Activated CD4-positive, alpha-beta T cell treated with anti-CD3 and anti-CD28 coated beads, Interleukin-2, amount 50 U/mL, for 16 hours (primary cell): ENCODE measurements around the gene C4orf50.

Experiments used
- DNase-seq: peaks from one replicate; pipeline ENCODE4 v3.0.0-alpha.2; 2020

C4orf50 gene

DNA sequence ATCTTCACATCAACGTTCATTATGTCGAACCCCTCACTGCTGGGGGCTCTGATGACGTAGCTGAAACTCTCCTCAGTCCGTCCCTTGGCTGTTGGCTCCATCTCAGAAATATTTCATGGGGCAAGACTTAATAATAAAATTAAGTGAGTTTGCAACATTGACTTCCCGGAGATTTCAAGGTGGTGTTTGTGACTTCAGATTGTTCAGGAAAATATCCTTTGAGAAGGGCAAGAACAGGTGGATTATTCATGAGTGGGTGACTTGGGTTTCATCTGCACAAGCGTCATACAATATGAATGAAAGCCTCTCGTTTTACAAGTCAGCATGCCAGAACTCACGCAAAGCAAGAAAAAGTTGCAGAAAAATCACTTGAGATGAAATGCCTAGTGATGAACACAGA lies at the start of gene C4orf50:
TSS of gene C4orf50 (minus strand) at position 101 of the 400 bp plus-strand sequence.
- no peak for DNase-seq

DNA sequence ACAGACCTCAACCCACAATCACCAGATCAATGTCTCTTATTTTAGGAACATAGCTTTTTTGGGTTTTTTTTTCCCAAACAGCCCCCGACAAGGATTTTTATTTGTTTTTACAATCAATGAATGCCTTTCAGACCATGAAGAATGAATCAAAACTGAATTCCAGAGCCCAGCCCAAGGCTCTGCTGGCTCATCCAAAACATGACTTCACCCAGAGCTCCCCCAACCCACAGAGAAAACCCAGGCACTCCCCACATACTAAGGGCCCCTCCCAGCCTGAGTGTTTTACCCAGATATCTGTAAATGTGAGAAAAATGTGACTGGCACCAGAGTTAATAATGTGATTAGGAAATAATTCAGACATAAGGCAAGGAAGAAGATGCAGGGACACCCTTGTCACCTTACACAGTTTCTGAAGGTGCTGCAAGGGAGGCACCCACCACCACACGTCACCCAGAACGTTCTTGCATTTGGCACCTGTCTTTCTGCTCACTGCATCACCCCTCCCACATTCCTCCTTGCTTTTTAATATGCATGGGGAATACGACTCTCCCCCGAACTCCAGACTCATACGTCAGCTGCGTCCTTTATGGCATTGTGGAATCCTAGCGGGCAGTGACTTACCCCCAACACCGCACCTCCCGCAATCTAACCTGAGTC lies 47.8 kb upstream of the C4orf50 start:
- no peak for DNase-seq

DNA sequence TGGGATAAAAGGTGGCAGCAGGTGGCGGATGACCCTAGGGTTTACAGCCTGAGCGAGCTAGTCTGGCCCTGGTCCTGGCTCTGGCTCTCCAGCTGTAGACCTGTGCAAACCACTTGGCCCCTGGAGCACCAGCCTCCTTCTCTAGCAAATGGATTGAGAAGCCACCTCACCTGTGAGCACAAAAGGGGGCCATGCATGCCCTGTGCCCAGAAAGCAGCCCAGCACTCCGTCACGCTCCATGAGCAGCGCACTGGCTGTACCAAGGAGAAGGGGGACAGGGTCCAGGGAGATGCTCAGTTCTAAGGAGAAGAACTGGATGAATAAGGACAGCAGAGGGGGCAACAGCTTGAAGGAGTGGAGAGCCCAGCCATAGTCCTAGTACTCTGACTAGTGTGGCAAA lies 46.9 kb upstream of the C4orf50 start:
- no peak for DNase-seq

DNA sequence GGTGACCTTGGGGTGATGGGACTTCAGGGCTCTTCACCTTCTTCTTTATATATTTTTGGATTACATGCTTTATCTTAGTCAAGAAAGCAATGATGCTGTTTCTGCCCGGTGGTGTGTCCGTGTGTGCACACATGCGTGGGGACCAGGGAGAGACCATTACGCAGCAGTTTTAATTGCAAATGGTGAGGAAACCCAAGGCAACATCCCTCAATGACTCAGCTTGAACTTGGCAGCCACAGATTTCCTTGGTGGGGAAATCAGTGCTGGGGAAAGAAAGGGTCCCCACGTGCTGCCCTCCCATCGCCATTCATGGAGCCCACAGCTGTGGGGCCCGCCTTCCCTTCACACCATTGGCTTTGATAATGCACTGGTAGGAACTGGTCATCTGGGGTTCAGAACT lies 46.2 kb upstream of the C4orf50 start:
- no peak for DNase-seq

GRCh38 chr4:6063684-6064083 lies 45.5 kb upstream of the C4orf50 start:
- no peak for DNase-seq

DNA sequence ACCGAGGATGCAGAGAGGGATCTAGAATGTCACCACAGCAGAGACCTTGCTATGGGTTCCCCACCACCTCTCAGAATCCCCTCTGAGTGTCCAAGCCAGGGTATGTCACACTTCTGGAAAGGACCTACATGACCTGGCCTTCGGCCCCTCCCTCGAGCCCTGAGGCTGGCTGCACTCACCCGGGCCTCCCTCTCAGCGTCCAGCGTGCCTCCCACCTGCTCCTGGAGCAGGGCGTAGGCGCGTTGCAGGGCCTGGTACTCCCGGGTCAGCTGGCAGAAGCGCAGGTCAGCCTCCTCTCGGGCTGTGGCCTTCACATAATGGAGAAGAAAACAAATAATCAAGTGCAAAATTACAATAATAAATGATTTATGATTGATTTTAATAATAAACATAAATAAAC lies 43.9 kb upstream of the C4orf50 start:
- DNase-seq: no peak

DNA sequence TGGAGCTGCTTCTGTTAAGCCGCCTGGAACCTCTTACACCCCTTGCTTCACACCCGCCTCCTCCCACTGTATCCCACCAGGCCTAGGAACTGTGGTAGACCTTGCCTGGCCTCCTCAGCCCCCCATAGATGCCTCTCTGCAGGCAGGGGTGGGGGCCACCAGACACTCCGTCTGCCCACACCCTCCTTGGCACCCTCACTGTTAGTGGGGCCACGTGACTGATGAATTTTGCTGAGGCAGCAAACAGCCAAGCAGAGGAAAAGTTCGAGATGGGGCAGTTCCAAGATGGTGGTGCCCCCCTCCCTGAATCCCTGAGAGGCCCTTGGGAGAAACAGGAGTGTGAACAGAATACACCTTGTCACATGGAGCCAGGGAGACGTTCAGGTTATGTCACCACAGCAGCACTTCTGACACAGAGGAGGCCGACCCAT lies 41.2 kb upstream of the C4orf50 start:
- no peak for DNase-seq

DNA sequence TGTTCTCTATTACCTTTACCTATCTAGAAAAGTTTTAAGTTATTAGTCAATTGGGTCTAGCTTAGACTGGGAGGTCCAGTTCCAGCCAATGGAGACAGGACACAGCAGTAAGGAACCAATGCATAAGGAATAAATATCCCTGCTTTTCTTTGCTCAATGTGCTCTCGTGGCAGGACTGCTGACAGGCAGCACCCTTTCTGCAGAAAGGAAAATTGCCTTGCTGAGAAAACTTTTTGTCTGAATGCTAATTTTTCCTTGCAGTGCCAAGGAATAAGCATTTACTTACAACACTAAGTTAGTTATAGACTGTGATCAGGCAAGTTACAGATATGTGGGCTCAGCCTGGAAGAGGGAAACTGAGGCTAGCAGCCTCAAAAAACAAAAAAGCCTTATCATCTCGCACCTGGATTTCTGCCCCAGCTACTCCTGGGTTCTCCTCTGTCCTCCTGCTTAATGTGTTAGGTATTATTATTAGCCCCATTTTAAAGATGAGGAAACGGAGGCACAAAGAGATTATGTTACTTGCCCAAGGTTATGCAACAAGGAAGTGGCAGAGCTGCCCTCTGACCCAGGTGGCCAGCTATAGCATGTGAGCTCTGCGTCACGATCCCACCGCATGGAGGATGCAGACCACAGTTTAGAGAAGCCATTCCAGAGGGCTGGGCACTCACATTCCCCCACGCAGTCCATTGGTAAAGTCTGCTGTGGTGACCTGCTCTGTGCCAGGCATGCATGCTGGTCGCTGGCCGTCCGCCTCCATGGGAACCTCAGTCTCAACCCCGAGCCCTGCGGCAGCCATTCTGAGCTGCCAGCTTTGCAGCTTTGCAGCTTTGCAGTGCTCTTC lies 40.5 kb upstream of the C4orf50 start:
- DNase-seq: no peak

GRCh38 chr4:6056976-6057766 lies 38.9 kb upstream of the C4orf50 start:
- no peak for DNase-seq

DNA sequence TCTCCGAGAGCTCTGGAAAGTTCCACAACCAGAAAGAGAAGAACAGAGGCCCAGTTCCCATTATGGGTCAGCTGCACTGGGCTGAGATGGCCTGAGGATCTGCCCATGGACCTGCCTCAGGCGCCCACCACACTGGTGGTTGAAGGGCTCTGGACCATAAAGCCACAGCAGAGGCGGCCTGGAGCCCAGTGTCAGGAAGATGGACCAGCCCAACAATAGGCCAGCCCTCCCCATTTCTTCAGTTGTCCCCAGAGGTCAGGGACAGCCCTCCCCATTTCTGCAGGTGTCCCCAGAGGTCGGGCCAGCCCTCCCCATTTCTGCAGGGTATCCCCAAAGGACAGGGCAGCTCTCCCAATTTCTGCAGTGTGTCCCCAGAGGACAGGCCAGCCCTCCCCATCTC lies 37.2 kb upstream of the C4orf50 start:
- DNase-seq: no peak

- no peak for DNase-seq
Observed at GRCh38 chr4:6055030-6055429, 36.8 kb upstream of the C4orf50 start.

DNA sequence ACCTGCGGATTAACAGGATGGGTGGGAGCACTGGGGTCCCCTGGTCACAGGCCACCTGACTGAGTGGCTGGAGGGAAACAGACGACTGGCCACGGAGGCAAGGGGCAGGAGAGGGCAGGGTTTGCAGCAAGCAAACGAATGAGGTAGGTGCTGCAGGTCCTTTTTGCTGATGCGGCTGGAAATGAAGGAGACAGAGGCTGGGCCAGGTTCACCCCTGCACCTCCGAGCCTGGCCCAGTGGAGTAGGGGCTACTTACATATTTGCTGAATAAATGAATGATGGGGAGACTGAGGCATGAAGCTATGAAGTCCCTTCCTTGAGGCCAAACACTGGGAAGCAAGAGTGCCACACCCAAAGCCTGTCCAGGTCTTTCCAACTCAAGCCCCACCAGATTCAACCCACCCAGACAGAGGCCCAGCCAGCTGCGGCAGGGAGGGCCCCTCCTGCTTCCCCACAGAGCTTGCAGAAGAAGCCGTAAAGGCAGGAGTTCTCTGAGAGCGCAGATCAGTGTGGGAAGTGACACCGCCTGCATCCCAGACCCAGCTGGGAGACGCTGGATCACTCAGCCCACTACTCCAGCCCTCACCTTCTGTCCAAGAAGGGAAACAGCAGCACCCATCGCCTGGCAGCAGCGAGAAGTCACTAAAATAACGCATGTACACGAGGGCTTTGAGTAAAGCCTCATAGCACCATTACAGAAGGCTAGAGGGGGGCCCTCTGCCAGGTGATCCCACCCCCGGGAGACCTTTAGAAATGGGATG lies 36.1 kb upstream of the C4orf50 start:
- no peak for DNase-seq

GRCh38 chr4:6052679-6053078 lies 34.4 kb upstream of the C4orf50 start:
- DNase-seq: no peak

DNA sequence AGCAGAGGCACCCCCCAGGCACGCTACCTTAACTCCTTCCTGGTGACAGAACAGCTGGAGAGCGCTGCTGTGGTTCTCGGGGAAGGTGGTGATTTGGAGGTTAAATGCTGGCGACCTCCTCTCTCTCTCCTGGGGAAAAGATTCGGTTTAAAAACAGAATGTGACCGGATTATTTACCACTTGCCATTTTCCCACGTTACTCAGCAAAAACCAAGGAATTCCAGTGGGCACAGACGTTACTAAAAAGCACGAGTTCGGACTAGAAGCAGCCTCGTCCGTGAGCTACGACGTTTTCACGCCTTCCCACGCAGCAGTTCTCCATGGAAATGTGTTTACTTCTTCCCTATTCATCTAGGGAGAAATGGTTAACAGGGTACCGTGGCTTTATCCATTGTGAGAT lies 32.3 kb upstream of the C4orf50 start:
- DNase-seq: no peak

- DNase-seq: no peak
Observed at GRCh38 chr4:6049985-6050384, 31.8 kb upstream of the C4orf50 start.

DNA sequence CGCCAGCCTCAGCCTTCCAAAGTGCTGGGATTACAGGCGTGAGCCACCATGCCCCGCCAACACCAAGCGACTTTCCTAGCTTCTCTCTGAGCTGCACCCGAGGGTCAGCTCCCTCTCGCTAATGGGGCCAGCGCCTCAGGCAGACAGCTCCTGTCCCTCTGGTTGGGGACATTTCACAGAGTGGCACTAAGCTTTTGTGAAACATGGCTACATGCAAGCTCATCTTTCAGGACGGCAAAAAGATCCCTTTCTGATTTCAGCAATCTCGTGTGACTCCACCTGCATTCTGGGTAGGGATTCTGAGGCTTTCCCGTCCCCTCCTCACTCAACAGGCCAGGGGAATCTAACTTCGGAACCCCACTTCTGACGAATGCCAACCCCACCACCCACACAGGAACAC lies 31.0 kb upstream of the C4orf50 start:
- DNase-seq: no peak

DNA sequence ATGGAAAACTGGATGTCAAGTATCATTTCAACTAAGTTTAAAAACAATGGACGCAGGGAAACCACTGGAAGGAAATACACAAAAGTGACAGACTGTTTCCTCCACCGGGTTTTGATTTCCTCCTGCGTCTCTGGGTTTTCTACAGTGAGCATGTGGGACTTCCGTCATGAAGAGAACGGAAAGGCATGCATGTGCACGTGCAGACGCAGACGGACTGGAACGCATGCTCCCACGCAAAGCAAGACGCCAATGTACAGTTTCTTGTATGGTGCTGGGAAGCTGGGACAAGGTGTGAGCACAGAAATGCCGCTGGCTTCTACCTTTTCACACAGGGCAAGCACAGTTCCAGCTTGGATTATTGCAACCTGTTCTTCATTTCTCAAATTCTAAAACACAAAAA lies 30.3 kb upstream of the C4orf50 start:
- DNase-seq: no peak

DNA sequence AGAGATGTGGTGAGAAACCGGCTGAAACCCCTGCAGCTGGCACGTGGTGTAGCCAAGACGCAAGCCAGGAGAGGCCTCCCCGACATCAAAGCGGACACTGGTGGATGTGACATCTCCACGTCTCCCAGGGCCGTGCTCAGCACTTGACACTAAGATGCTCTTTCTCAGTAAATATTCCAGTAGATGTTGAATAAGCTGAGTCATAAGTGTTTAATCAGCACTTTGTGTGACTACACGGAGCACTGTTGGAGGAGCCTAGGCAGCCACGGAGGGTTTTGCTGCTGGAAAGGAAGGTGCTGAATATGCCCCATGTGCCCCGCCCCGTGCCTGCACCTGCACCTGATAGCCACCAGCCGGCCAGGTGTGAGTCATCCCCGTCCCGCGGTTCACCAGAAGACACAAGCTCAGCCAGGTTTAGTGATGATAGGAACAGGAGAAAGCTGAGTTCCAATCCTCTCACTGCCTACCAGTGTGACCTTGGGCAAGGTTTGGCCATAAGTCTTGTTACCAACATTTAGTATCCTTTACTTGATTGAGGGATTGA lies 29.0 kb upstream of the C4orf50 start:
- DNase-seq: no peak

GRCh38 chr4:6046526-6047129 lies 28.4 kb upstream of the C4orf50 start:
- no peak for DNase-seq

DNA sequence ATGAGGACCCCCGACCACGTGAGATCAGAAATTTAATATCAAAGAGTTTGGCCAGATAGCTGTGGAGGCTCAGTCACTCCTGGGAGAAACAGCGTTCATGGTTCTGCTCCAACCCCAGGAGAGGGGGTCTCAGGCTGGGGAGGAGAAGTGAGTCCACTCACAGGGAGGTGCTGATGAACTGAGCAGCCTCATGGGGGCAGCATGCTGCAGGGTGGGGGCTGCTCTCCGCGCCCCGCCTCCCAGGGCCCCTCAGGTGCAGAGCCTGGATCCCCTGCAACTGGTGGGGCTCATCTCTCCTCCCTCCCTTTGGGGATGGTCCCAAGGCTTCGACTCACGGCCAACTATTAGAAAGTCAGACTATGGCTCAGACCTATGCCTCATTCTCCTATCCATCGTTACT lies 26.6 kb upstream of the C4orf50 start:
- no peak for DNase-seq

- no peak for DNase-seq
Observed at GRCh38 chr4:6044276-6044675, 26.0 kb upstream of the C4orf50 start.

- DNase-seq: no peak
Observed at GRCh38 chr4:6043843-6044242, 25.6 kb upstream of the C4orf50 start.
